Stimulated activated CD8-positive, alpha-beta memory T cell treated with anti-CD3 and anti-CD28 coated beads, Interleukin-4, amount 100 ng/mL, for 24 hours (primary cell): ENCODE data around the gene P2RY6.
"Not testable (repeated sequence)": the region's sequence is repeated elsewhere in the genome, so short reads cannot be mapped to it uniquely, and the experiment has no call there.

ENCODE experiments used
- DNase-seq: peaks from one replicate; pipeline ENCODE4 v3.0.0-alpha.2; 2020; ENCODE audit warnings: low read depth

P2RY6 gene

GRCh38 chr11:73271936-73272679 lies at the start of gene P2RY6:
Gene P2RY6, plus strand, starts transcription at chr11:73272338. Its CDS starts 24,181 bp downstream, at chr11:73296519.
- no peak for DNase-seq

DNA sequence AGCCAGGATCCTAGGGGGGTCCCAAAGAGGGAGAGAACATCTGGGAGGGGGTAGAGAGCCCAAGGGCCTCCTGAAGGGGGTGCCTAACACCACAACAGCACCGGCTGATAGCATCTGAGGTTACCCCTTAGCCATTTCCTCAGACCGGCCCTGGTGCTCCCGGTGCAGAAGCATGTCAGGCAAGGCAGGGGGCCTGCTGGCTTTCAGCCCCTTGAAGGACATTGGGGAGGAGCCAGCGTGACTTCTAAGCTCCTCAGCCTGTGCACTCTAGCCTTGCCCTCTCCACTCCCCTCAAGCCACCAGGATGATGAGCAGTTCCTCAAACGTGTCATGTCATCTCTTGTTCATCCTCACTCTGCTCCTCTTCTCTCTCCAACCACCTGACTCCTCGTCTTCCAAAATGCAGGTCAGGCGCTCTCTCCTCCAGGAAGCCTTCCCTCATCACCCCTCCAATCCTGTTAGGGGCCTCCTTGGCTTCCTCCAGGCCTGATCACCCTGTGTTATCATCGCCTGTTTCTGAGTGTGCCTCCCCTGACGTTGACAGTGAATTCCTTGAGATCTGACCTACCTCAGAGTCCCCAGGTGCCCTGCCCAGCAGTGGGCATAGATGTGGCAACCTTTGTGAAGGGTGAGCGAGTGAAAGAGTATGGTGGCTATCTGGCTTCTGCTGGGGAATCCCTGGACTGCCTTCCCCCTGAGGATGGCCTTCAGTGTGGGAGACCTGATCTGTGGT lies 48.0 kb upstream of the P2RY6 start:
- DNase-seq: no peak

DNA sequence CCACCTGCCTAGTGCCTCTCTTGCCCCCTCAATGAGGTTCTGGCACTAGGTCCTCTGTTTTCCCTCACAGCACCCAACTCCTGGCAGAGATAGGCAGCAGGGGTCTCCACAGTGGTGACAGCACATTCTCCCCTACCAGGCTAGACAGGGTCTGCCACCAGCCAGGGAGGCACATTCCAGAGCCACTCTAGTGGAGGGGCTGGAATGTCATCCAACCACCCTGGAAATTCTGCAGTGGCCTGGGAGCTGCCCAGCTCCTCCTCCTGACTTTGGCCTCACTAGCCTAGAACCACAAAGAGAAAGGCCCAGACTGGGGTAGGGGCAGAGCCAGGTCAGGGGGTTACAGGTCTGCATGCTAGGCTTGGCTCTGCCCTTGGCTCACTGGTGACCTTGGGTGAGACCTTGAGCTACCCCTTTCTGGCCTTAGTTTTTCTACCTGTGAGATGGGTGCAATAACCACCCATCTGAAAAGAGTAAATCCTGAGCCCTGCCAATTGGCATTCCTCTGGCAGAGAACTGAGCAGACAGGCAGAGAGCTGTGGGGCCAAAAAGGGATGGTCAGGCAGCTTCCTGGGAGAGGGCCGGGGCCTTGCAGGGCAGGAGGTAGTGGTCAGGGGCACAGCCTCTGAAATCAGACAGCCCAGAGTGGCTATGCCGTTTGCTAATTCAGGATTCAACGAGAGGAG lies 47.0 kb upstream of the P2RY6 start:
- DNase-seq: no peak

DNA sequence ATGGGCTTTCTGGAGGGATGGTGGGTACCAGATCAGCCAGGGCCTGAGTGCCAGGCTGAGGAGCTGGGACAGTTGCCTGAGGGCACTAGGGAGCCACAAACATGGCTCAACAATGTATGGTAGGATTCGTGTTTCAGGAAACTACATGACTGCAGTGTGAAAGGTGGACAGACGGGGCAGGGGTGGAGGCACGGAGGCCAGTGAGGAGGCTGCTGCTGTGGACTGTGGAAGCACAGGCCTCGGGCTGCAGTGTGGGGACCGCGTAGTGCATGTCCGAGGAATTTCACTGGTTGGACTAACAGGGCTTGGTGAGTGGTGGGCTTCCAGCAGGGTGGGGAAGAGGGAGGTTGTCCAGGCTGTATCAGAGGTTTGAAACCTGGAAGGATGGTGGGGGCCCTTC lies 46.3 kb upstream of the P2RY6 start:
- DNase-seq: no peak

- DNase-seq: no peak
Observed at GRCh38 chr11:73226297-73227006, 45.7 kb upstream of the P2RY6 start.

- DNase-seq: no peak
Observed at GRCh38 chr11:73227571-73228211, 44.4 kb upstream of the P2RY6 start.

DNA sequence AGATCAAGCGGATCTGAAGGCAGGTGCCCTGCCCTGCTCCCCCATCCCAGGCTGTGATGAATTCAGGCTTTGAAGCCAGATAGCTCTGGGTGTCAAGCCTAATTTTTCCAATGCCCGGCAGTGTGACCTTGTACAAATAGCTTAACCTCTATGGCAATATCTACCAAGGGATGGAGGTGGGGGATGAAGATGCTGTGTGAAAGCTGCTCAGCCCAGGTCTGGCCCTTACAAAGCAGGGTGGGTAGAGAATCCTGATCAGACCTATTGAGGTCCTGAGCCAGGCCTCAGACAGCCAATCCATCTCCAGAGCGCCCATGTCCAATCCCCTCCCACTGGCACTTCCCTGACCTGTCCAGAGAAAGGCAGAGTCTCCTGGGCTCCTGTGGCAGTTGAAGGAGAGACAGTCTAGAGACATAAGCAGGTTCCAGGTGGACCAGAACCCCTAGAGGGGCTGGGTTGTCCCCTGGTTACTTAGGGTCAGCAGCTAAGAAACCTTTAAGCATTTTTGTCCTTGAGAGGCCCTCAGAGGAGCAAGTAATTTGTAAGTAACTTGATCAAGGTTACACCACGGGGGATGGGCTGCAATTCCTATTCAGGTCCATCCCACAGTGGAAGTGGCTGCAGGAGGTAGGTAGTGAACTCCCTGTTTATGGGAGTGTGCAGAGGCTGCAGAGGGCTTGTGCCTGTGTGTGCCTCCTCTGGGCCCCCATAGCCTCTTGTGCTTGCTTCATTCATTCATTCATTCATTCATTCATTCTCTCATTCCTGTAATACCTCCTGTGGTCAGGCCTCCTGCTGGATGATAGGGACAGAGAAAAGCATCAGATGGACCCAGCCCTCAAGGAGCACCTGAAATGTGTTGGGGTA lies 43.6 kb upstream of the P2RY6 start:
- no peak for DNase-seq

- DNase-seq: no peak
Observed at GRCh38 chr11:73229321-73229895, 42.7 kb upstream of the P2RY6 start.

DNA sequence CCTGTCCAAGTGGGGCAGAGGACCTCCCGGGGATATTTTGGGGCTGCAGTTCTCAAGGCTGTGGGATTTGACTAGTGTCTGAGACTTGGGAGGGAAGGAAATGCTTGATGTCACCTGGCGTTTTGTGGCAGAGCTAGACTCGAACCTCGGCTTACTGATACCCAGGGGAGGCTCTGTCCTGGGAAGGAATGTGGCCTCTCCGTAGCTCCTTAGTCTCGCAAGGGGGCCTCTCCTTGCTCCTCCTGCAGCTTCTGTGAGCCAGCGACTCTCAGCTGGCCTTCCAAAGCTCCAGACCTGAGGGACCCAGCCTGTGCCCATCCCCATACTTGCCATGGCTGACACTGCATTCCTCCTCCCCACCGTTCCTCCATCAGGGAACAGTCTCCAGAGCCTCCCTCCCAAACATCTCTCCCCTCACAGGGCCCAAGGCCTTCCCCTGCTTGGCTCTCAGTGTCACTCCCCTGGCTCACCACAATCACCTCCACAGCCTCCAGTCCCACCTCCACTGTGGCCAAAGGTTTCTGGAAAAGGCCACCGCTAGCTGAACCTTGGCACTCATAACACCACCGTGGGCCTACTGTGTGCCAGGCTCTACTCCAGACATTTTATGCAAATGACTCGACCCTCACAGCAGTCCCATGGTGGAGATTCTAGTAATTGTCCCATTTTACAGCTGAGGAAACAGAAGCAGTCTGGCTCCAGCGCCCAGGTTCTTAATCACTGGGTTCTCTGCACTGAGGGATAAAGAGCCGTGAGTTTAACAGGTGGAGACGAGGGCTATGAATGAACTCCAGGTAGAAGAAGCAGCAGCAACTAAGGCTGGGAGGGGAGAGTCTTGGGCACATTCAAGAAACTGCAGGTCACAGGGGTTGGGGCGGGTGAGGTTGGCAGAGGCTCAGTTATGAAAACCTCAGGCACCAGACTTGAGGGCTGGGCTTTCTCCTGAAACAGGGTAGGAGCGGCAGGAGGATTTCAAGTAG lies 42.0 kb upstream of the P2RY6 start:
- DNase-seq: no peak

DNA sequence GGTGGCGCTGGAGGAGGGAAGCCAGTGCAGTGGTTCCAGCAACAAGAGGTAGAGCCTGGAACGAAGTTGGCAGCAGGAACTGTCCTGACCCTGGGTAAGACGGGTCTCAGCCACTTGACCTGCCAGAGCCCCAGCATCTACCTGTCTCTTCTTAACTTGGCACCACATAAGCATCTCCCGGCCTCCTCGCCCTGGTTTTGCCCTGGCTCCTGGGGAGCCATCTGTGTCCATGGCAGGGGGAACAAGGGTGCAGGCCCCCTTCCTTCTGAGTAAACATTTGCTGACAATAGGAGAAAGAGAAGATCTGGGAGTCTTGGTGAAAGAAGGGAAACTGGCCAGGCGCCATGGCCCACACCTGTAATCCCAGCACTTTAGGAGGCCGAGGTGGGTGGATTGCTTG lies 41.2 kb upstream of the P2RY6 start:
- no peak for DNase-seq

GRCh38 chr11:73232487-73232886 lies 39.7 kb upstream of the P2RY6 start:
- not testable (repeated sequence) for DNase-seq

DNA sequence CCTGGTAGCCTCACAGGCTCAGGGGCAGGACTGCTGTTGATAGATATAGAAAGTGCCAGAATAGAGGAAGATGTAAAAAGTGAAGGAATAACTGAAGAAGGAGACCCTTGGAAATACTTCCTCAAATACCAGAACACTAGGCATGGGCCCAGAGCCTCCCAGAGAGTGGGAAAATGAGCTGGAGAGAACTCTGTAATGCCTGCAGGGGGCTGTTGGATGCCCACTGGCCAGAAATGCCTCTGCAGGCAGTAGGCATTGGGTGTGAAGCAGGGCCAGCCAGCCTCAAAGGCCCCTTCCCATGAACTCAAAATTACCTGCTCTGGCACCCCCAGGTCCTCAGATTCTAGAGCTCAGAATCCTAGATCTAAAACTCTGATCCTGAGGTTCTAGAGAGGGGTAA lies 38.9 kb upstream of the P2RY6 start:
- DNase-seq: no peak

DNA sequence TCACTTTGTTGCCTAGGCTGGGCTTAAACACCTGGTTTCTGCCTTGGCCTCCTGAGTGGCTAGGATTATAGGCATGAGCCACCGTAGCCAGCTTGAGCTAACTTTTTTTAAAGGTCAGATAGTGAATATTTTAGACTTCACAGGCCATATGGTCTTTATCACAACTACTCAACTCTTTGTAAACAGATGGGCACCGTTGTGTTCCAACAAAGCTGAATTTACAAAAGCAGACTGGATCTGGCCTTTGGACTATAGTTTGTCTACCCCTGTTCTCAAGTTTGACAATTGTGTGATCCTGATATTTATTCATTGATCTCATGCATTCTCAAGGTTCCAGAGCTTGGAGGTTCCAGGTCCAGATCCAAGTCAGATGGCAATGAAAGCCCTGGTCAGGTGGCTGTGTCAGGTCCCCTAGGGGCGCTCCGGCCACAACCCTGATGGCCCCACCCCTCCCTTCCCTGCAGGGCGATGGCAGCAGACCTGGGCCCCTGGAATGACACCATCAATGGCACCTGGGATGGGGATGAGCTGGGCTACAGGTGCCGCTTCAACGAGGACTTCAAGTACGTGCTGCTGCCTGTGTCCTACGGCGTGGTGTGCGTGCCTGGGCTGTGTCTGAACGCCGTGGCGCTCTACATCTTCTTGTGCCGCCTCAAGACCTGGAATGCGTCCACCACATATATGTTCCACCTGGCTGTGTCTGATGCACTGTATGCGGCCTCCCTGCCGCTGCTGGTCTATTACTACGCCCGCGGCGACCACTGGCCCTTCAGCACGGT lies 38.3 kb upstream of the P2RY6 start:
- no peak for DNase-seq

- no peak for DNase-seq
Observed at GRCh38 chr11:73234471-73235181, 37.5 kb upstream of the P2RY6 start.

DNA sequence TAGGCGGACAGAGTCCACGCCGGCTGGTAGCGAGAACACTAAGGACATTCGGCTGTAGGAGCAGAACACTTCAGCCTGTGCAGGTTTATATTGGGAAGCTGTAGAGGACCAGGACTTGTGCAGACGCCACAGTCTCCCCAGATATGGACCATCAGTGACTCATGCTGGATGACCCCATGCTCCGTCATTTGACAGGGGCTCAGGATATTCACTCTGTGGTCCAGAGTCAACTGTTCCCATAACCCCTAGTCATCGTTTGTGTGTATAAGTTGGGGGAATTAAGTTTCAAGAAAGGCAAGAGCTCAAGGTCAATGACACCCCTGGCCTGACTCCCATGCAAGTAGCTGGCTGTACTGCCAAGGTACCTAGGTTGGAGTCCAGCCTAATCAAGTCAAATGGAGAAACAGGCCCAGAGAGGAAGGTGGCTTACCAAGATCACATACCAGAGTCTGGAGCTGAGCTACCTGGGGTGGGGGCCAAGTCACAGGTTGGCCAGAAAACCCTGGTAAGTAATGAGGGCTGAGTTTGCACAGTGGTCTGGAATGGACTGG lies 36.8 kb upstream of the P2RY6 start:
- no peak for DNase-seq

- DNase-seq: no peak
Observed at GRCh38 chr11:73236205-73236765, 35.9 kb upstream of the P2RY6 start.

- DNase-seq: no peak
Observed at GRCh38 chr11:73236854-73237253, 35.3 kb upstream of the P2RY6 start.
